Stimulated activated CD4-positive, alpha-beta T cell treated with anti-CD3 and anti-CD28 coated beads, Interleukin-2, amount 100 ng/mL, for 24 hours (primary cell): Measurements from ENCODE around the gene ELAPOR2.
"Not testable (repeated sequence)": the region's sequence is repeated elsewhere in the genome, so short reads cannot be mapped to it uniquely, and the experiment has no call there.

Source experiments
- DNase-seq, 2 donors: peaks; one replicate each; pipeline ENCODE4 v3.0.0-alpha.2; 2020

The ELAPOR2 gene, protein sequence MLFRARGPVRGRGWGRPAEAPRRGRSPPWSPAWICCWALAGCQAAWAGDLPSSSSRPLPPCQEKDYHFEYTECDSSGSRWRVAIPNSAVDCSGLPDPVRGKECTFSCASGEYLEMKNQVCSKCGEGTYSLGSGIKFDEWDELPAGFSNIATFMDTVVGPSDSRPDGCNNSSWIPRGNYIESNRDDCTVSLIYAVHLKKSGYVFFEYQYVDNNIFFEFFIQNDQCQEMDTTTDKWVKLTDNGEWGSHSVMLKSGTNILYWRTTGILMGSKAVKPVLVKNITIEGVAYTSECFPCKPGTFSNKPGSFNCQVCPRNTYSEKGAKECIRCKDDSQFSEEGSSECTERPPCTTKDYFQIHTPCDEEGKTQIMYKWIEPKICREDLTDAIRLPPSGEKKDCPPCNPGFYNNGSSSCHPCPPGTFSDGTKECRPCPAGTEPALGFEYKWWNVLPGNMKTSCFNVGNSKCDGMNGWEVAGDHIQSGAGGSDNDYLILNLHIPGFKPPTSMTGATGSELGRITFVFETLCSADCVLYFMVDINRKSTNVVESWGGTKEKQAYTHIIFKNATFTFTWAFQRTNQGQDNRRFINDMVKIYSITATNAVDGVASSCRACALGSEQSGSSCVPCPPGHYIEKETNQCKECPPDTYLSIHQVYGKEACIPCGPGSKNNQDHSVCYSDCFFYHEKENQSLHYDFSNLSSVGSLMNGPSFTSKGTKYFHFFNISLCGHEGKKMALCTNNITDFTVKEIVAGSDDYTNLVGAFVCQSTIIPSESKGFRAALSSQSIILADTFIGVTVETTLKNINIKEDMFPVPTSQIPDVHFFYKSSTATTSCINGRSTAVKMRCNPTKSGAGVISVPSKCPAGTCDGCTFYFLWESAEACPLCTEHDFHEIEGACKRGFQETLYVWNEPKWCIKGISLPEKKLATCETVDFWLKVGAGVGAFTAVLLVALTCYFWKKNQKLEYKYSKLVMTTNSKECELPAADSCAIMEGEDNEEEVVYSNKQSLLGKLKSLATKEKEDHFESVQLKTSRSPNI

GRCh38 chr7:87059525-87060287 lies at the start of gene ELAPOR2:
ELAPOR2 (minus strand) TSS chr7:87059654; CDS start chr7:87059513, 141 bp downstream.
- DNase-seq: peak; percentile 79 to 84

DNA sequence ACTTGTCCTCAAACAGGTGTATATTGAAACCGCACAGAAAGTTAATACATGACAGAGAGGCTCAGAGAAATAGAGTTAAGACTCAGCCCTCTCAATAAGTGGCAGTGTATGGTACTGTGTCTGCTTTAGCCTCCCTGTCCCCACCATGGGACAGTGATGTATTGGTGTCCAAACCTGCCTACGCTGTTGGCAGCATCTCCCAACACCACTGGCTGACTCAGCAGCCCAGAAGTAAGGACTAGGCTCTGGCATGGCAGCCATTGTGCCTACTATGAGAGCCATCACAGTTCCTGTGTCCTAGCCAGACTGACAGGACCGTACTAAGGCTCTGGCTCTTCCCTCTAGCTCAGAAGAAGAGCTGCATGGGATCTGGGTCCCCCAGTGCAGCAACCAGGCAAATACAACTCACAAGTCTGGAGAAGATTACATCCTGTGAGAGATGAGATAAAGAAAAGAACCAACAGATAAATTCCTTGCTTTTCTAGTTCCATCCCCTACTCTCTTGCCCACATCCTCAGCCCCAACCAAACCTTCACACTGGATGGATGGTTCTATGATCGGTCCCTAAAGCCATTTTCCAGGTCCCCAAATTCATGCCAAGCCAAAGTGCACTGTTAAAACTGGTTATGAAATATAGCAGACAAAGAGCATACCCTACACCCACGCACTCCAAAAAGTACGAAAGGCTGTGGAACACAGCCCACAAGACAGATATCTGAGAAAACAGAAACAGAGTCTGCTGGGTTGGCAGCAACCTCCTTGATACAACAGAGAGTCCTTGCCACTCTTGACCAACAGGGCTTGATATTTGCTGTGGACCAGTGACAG lies 48.7 kb upstream of the ELAPOR2 start:
- DNase-seq: no peak

DNA sequence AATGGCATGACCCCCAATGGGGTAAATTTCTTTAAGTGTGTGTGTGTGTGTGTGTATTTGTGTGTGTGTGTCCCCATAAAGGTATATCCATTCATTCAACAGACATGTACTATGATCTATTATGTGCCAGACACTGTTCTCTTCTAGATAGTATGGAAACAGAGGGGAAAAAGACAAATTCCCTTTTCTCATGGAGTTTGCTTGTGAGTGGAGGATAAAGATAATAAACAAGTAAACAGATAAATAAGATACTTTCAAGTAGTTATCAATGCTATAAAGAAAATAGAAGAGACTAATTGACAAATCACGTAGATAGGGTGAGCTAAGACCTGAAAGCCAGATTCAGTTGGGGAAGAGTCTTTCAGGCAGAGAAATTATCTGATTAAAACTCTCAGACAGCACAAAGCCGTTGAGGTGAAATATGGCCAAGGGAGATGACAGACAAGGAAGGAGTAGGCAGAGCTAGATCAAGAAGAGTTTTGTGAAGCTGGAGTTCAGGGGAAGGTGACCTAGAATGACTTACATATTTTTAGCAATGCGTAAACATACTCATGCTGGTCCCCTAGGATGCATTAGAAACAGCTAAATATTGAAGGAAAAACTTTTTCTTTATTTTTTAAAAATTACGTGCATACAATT lies 47.6 kb upstream of the ELAPOR2 start:
- no peak for DNase-seq

DNA sequence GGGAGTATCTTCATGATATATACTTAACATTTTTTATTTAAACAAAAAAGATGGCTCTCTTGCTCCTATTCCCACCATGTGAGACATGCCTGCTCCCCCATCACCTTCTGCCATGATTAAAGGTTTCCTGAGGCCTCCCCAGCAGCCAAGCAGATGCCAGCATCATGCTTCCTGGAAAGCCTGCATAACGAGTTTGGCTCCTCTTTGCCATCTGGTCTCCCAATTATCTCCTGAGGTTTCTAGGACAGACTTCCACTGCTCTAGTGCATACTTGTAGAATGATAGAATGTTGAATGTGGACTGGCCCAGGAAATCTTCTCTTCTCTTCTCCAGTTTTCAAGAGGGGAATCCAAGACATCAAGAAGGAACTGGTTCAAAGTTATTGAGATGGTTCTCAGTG lies 45.9 kb upstream of the ELAPOR2 start:
- DNase-seq: no peak

GRCh38 chr7:87100326-87100725 lies 40.9 kb upstream of the ELAPOR2 start:
- no peak for DNase-seq

DNA sequence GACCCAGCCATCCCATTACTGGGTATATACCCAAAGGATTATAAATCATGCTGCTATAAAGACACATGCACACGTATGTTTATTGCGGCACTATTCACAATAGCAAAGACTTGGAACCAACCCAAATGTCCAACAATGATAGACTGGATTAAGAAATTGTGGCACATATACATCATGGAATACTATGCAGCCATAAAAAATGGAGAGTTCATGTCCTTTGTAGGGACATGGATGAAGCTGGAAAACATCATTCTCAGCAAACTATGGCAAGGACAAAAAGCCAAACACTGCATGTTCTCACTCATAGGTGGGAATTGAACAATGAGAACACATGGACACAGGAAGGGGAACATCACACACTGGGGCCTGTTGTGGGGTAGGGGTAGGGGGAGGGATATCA lies 37.9 kb upstream of the ELAPOR2 start:
- not testable (repeated sequence) for DNase-seq

DNA sequence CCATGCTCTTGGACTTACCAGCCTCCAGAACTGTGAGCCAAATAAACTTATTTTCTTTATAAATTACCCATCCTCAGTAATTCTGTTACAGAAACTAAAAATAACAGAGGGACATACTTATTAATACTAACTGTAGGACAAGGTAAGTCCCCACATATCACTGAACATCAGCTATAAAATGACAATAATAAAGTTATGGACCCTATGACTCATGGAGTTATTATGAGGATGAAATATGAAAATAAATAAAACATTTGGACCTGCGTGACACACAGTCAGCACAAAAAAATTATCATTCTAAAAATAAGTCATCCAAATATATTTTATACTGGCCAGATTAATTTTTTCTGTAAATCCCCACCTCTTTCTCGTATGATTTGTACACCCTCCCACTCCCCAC lies 34.9 kb upstream of the ELAPOR2 start:
- no peak for DNase-seq

DNA sequence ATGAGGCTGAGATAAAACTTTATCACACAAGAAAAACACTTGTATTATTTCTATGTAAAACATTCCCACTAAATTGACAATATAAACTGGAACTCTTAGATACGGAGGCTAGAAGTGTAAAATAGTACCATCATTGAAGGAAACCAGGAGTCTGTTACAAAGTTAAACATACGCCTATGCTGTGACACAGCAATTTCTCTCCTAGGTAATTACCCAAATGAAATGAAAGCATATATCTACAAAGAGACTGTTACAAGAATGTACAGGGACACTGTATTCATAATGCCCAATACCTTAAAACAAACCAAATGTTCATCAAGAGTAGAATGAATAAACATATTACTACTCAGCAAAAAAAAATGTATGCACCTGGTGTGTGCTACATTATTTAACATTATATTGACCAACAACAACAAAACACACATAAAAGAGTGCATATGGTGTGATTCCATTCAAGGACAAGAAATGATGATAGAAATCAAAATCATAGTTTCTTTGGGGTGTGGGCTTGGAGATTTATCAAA lies 33.2 kb upstream of the ELAPOR2 start:
- DNase-seq: no peak

DNA sequence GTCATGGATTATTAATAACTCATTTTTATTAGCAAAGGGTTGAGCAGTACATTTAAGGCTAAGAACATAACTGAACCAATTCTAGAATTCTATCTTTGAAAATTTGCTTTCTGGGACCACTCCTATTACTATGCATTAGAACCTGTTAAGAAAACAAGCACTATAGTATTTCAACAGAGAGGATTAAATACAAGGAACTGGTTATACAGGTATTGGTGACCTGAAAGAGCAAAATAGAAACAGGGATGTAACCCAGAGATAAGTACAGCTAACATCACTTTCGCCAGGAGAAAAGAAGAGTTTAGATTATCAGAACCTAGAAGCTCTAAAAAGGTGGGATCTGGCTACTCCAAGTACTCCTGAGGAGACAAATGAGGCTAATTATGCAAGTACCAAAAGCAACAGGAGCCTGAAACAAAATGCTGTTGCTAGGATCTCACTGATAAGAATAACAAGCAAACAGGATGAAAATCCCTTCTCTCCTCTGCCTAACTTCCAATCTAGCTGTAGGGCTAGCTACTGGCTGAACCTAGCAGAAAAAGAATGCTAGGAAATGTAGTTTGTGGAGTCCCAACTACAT lies 32.1 kb upstream of the ELAPOR2 start:
- DNase-seq: no peak

GRCh38 chr7:87083865-87084519 lies 24.5 kb upstream of the ELAPOR2 start:
- no peak for DNase-seq

DNA sequence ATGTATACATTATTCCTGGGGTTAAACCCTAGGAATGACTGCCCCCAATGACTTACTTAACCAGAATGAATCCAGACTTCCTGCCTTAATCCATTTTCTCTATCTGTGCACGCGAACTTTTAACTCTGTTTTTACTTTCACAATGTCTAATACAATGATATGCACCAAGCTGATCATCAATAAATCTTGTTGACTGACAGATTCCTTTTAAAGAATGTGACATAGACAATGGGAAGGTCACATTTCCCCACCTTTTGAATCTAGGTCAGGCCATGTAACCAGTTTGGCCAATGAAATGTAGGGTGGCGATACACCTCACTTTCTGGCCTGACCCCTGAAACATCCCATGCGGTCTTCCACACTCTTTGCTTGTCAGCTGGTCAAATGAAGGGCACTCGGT lies 23.2 kb upstream of the ELAPOR2 start:
- no peak for DNase-seq

DNA sequence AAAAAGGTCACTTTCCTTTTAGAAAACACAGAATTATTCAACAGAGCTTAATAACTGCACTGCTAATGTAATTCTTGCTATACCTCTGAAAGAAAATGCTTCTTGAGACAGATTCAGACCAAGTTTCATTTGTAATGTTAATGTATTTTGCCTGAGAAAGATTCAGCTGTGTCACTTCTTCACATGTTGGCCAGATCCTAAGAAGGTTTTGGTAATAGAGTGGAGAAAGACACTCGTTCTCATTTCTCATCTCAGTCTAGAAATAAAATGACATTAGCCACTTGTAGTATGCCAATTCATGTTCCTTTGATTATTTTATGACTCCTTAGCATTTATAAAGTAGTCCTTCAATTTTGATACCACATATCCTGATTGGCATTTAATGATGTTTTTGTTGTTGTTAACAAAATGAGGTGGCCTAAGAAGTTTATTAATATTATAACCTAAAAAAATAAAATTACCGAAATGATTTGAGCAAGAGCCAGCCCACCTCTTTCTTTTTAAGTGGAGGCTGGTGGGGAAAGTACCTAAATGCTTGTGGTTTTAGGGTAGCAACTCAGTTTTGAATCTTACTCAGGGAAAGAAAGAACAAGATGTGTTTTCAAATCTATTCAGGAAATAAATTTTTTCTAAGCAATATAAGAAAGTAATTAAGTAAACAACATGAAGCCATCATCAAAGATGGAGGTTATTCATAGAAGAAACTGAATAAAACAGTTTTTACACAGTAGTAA lies 16.4 kb upstream of the ELAPOR2 start:
- no peak for DNase-seq

- DNase-seq: no peak
Measured at GRCh38 chr7:87067788-87068187, 8.3 kb upstream of the ELAPOR2 start.

- DNase-seq: no peak
Measured at GRCh38 chr7:87060288-87060537, 759 bp upstream of the ELAPOR2 start.

DNA sequence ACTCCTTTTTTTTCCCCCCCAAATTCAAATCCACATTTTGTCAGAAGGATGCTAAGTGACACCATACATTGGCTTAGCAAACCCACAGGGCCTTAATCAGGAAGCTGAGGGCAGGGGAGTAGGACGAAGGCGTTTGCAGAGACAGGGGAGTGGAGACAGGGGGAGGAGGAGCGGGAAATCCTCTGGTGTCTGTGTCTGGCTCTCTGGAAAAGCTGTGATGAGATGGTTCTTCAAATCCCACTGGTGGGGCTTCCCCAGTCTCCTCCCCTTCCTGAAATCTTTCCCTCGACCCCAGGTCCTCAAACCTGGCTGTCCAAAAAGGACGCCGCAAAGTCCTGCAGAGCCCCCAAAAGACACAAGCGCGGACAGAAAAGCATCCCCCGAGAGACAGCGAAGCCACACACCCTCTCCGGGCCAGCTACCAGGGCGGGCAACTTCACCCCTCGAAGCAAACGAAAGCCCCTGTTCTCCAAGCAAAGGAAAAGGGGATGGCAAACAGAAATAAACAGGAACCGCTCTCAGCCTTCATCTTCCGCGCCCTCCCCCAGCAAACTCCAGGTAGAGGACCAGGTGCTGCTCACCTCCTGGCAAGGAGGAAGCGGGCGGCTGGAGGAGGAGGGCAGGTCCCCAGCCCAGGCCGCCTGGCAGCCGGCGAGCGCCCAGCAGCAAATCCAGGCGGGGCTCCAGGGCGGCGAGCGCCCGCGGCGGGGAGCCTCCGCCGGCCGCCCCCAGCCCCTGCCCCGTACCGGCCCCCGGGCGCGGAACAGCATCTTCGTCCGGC lies 520 bp downstream of the ELAPOR2 start:
- peak in 1 of 2 donors; percentile 21 for DNase-seq

DNA sequence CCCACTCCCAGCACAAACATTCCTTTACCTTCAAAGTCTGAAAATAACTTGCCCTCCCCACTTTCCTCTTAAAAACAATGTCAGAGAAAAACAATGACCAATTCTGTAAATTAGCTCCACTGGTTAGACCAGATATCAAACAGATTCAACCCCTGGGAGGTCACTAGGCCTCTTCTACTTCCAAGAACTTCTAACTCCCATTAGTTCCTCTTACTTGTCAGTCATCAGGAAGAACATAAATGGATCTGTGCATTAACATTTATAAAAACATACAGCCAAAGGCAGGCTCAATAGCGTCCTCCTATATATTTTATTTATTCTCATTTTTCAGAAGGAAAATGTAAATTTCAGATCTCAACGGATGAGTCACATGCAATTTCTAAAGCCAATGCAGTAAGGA lies 2.2 kb downstream of the ELAPOR2 start:
- no peak for DNase-seq

DNA sequence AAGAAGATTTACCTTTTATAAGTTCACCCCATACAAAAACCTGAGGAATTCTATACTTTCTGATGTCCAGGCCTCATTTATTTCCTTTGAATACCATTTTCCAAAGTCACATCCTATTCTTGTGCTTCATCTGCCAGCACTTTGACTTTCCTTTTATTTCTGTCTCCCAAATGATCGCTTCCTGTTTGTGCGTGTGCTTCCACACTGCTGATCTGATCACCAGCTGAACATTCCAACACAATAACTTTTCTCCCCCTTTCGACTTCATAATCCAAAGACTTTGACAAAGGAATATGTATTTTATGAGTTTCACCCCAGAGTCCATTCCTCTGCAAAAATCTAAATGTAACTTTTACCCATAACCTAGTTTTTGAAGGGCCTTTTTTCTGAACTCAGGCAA lies 3.1 kb downstream of the ELAPOR2 start:
- no peak for DNase-seq

GRCh38 chr7:87048839-87049238 lies 10.6 kb downstream of the ELAPOR2 start:
- no peak for DNase-seq

- no peak for DNase-seq
Measured at GRCh38 chr7:87046456-87046855, 13.0 kb downstream of the ELAPOR2 start.
